Fibroblast of upper back skin (primary cell): ENCODE measurements around the gene CREBBP.

Source experiments
- DNase-seq: peaks from one replicate; pipeline ENCODE4 v3.0.0-alpha.2; 2013

Gene CREBBP

GRCh38 chr16:3879258-3879886 lies 1.1 kb downstream of the CREBBP start:
- DNase-seq = no peak

- no peak for DNase-seq
Observed at GRCh38 chr16:3878610-3879009, 1.9 kb downstream of the CREBBP start.

GRCh38 chr16:3876695-3877094 lies 3.8 kb downstream of the CREBBP start:
- no peak for DNase-seq

GRCh38 chr16:3876160-3876559 lies 4.4 kb downstream of the CREBBP start:
- DNase-seq = no peak

- no peak for DNase-seq
Observed at GRCh38 chr16:3874794-3875692, 5.5 kb downstream of the CREBBP start.

GRCh38 chr16:3874242-3874641 lies 6.3 kb downstream of the CREBBP start:
- DNase-seq = no peak

- DNase-seq = no peak
Observed at GRCh38 chr16:3873482-3874173, 6.9 kb downstream of the CREBBP start.

- DNase-seq = no peak
Observed at GRCh38 chr16:3872216-3872895, 8.2 kb downstream of the CREBBP start.

- no peak for DNase-seq
Observed at GRCh38 chr16:3868967-3869366, 11.5 kb downstream of the CREBBP start.

- no peak for DNase-seq
Observed at GRCh38 chr16:3868556-3868955, 12.0 kb downstream of the CREBBP start.

- no peak for DNase-seq
Observed at GRCh38 chr16:3866703-3867431, 13.6 kb downstream of the CREBBP start.

GRCh38 chr16:3865241-3865640 lies 15.3 kb downstream of the CREBBP start:
- DNase-seq = no peak

GRCh38 chr16:3864562-3864961 lies 16.0 kb downstream of the CREBBP start:
- DNase-seq = no peak

- no peak for DNase-seq
Observed at GRCh38 chr16:3863587-3863986, 16.9 kb downstream of the CREBBP start.

GRCh38 chr16:3861808-3862451 lies 18.6 kb downstream of the CREBBP start:
- peak; percentile 41 for DNase-seq

- DNase-seq = no peak
Observed at GRCh38 chr16:3859889-3860288, 20.6 kb downstream of the CREBBP start.

- no peak for DNase-seq
Observed at GRCh38 chr16:3858801-3859200, 21.7 kb downstream of the CREBBP start.

- DNase-seq = no peak
Observed at GRCh38 chr16:3857189-3858043, 23.1 kb downstream of the CREBBP start.

- no peak for DNase-seq
Observed at GRCh38 chr16:3856367-3857141, 24.0 kb downstream of the CREBBP start.
